RWPE2 (cell line): ENCODE results near the gene PHF2.

Experiments
- ATAC-seq: fragments of 200-7000 bp; cut with Tn5 transposase; 3 replicates; pipeline ENCODE4 v1.9.1; 2021; ENCODE audit warnings: low read depth
- DNase-seq: peaks from one replicate; pipeline ENCODE4 v3.0.0-alpha.2; 2020; ENCODE audit warnings: low spot score
- H3K27ac ChIP-seq: fragments of 450-650 bp; 2 replicates; pipeline ENCODE4 v1.5.1; 2017; ENCODE audit warnings: mild to moderate bottlenecking; ENCODE audit not compliant: poor library complexity, severe bottlenecking
- H3K27me3 ChIP-seq: fragments of 250-450 bp; sonication (Bioruptor Pico); 2 replicates; pipeline ENCODE4 v1.5.1; 2021; ENCODE audit warnings: mild to moderate bottlenecking, moderate library complexity; ENCODE audit not compliant: insufficient read depth, poor library complexity, severe bottlenecking
- H3K36me3 ChIP-seq: fragments of 250-450 bp; sonication (Bioruptor Pico); 2 replicates; pipeline ENCODE4 v1.5.1; 2020; ENCODE audit warnings: low read depth, mild to moderate bottlenecking, moderate library complexity
- H3K4me1 ChIP-seq: fragments of 250-450 bp; sonication (Bioruptor Pico); 2 replicates; pipeline ENCODE4 v1.5.1; 2021; ENCODE audit warnings: mild to moderate bottlenecking, moderate library complexity; ENCODE audit not compliant: insufficient read depth, poor library complexity, severe bottlenecking
- H3K4me3 ChIP-seq: fragments of 250-450 bp; sonication (Bioruptor Pico); 2 replicates; pipeline ENCODE4 v1.5.1; 2021; ENCODE audit warnings: mild to moderate bottlenecking, moderate library complexity; ENCODE audit not compliant: severe bottlenecking
- H3K9me3 ChIP-seq: fragments of 250-450 bp; sonication (Bioruptor Pico); 2 replicates; pipeline ENCODE4 v1.5.1; 2021; ENCODE audit warnings: mild to moderate bottlenecking, moderate library complexity; ENCODE audit not compliant: severe bottlenecking
- TF ChIP-seq, protein P1 (sequence below): fragments of 450-650 bp; IDR thresholded peaks from one replicate; pipeline ENCODE4 v1.5.1; 2017; ENCODE audit warnings: mild to moderate bottlenecking, moderate library complexity; ENCODE audit not compliant: poor library complexity, severe bottlenecking

PHF2 gene

GRCh38 chr9:93546356-93546755, 30.0 kb upstream of the PHF2 start:
- H3K4me1 ChIP-seq = no peaks in the 10 kb centered on the region
- no peak overlapping the region for H3K4me3 ChIP-seq
- ATAC-seq (no peak), DNase-seq (no peak)
- no peak overlapping the region for H3K27ac ChIP-seq
- TF ChIP-seq, protein P1, sequence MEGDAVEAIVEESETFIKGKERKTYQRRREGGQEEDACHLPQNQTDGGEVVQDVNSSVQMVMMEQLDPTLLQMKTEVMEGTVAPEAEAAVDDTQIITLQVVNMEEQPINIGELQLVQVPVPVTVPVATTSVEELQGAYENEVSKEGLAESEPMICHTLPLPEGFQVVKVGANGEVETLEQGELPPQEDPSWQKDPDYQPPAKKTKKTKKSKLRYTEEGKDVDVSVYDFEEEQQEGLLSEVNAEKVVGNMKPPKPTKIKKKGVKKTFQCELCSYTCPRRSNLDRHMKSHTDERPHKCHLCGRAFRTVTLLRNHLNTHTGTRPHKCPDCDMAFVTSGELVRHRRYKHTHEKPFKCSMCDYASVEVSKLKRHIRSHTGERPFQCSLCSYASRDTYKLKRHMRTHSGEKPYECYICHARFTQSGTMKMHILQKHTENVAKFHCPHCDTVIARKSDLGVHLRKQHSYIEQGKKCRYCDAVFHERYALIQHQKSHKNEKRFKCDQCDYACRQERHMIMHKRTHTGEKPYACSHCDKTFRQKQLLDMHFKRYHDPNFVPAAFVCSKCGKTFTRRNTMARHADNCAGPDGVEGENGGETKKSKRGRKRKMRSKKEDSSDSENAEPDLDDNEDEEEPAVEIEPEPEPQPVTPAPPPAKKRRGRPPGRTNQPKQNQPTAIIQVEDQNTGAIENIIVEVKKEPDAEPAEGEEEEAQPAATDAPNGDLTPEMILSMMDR = no peak
- H3K27me3 ChIP-seq = no peaks in the 10 kb centered on the region
- H3K9me3 ChIP-seq = no peaks in the 10 kb centered on the region
- peaks cover 94% of the 10 kb centered on the region for H3K36me3 ChIP-seq

- H3K4me3 ChIP-seq = no peak overlapping the region
- H3K27me3 ChIP-seq = no peaks in the 10 kb centered on the region
- ATAC-seq = no peak
- no peaks in the 10 kb centered on the region for H3K9me3 ChIP-seq
- TF ChIP-seq, protein P1 = no peak
- H3K36me3 ChIP-seq = peaks cover 95% of the 10 kb centered on the region
- no peak for DNase-seq
- no peak overlapping the region for H3K27ac ChIP-seq
- H3K4me1 ChIP-seq = no peaks in the 10 kb centered on the region
Measured at GRCh38 chr9:93549611-93550010, 26.8 kb upstream of the PHF2 start.

DNA sequence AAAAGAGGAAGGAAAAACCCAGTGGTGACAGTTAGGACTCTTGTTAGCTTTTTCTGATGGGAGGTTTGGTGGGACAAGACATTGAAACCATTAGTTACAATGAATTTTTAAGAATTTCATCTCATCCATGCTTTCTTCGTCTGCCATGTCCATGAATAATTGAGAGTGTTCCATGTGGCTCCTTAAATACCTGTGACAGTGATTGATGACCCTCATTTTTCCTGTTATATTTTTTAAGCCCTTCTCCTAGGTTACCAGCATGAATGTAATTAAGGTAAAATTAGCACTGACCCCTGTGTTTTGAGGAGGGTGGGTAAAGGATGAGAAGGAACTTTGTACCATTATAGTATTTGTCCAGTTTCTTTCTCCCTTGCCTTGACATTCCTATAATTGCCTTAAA, 23.5 kb upstream of the PHF2 start:
- peaks cover 95% of the 10 kb centered on the region for H3K36me3 ChIP-seq
- no peak overlapping the region for H3K27ac ChIP-seq
- H3K27me3 ChIP-seq = no peaks in the 10 kb centered on the region
- no peak for ATAC-seq
- no peaks in the 10 kb centered on the region for H3K4me1 ChIP-seq
- TF ChIP-seq, protein P1 = no peak
- H3K9me3 ChIP-seq = no peaks in the 10 kb centered on the region
- H3K4me3 ChIP-seq = no peak overlapping the region
- no peak for DNase-seq

- H3K4me1 ChIP-seq = no peaks in the 10 kb centered on the region
- TF ChIP-seq, protein P1 = no peak
- no peak overlapping the region for H3K4me3 ChIP-seq
- no peak overlapping the region for H3K27ac ChIP-seq
- H3K27me3 ChIP-seq = no peaks in the 10 kb centered on the region
- H3K36me3 ChIP-seq = peaks cover 97% of the 10 kb centered on the region
- ATAC-seq (no peak), DNase-seq (no peak)
- H3K9me3 ChIP-seq = no peaks in the 10 kb centered on the region
Measured at GRCh38 chr9:93555370-93555769, 21.0 kb upstream of the PHF2 start.

DNA sequence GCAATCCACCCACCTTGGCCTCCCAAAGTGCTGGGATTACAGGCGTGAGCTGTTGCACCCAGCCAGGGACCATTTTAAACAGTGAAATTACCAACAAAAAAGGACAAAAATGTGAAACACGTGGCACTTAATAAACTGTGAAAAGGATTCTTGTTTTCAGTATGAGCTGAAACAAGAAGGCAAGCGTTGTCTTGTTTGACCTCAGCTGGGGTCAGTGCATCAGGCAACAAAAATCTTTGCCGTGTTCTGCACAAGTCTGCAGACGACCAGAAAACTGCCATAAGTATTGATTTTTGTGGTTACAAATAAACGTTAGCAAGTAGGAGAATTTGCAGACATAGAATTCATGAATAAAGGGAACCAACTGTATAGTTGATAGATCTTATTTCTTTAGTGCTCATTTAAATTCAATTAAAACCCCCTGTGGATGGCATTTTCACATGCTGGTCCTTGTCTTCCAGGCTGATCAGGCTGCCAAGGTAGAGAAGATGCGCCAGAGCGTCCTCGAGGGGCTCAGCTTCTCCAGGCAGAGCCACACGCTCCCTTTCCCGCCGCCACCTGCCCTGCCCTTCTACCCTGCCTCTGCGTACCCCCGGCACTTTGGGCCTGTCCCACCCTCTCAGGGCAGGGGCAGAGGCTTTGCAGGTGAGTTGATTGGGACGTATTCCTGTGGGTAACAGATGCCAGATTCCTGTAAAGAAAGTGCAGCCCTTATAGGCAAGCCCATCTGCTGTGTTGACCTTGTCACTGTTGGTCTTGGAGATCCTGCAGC, 18.8 kb upstream of the PHF2 start:
- H3K4me3 ChIP-seq = no peak overlapping the region
- no peaks in the 10 kb centered on the region for H3K27me3 ChIP-seq
- TF ChIP-seq, protein P1 = no peak
- H3K36me3 ChIP-seq = peaks cover 96% of the 10 kb centered on the region
- no peak for DNase-seq
- no peak for ATAC-seq
- H3K9me3 ChIP-seq = no peaks in the 10 kb centered on the region
- H3K4me1 ChIP-seq = no peaks in the 10 kb centered on the region
- H3K27ac ChIP-seq = no peak overlapping the region
